Fibroblast of gingiva (primary cell): ENCODE results near the gene GSX2.
"Not testable (repeated sequence)": the region's sequence is repeated elsewhere in the genome, so short reads cannot be mapped to it uniquely, and the experiment has no call there.

Experiments used
- DNase-seq: peaks from one replicate; pipeline ENCODE4 v3.0.0-alpha.2; 2011; ENCODE audit warnings: low read depth

The GSX2 gene

GRCh38 chr4:54103190-54103574 is 3.2 kb downstream of the GSX2 start:
- no peak for DNase-seq

GRCh38 chr4:54104907-54105306 is 4.9 kb downstream of the GSX2 start:
- no peak for DNase-seq

- DNase-seq: no peak
Measured at GRCh38 chr4:54107951-54108748, 8.2 kb downstream of the GSX2 start.

- DNase-seq: no peak
Measured at GRCh38 chr4:54109241-54110018, 9.5 kb downstream of the GSX2 start.

- DNase-seq: no peak
Measured at GRCh38 chr4:54110019-54110416, 10.1 kb downstream of the GSX2 start.

- not testable (repeated sequence) for DNase-seq
Measured at GRCh38 chr4:54113206-54113605, 13.2 kb downstream of the GSX2 start.

GRCh38 chr4:54116246-54116645 is 16.3 kb downstream of the GSX2 start:
- DNase-seq: not testable (repeated sequence)

- no peak for DNase-seq
Measured at GRCh38 chr4:54118850-54119589, 19.1 kb downstream of the GSX2 start.

- DNase-seq: no peak
Measured at GRCh38 chr4:54120518-54120917, 20.6 kb downstream of the GSX2 start.

GRCh38 chr4:54127660-54128059 is 27.7 kb downstream of the GSX2 start:
- DNase-seq: no peak

- not testable (repeated sequence) for DNase-seq
Measured at GRCh38 chr4:54128694-54129093, 28.7 kb downstream of the GSX2 start.

GRCh38 chr4:54139332-54139731 is 39.4 kb downstream of the GSX2 start:
- DNase-seq: no peak

- DNase-seq: no peak
Measured at GRCh38 chr4:54140287-54140686, 40.3 kb downstream of the GSX2 start.

GRCh38 chr4:54144199-54144598 is 44.2 kb downstream of the GSX2 start:
- no peak for DNase-seq

GRCh38 chr4:54144661-54145171 is 44.8 kb downstream of the GSX2 start:
- no peak for DNase-seq

GRCh38 chr4:54146139-54146538 is 46.2 kb downstream of the GSX2 start:
- DNase-seq: no peak

GRCh38 chr4:54149323-54149722 is 49.4 kb downstream of the GSX2 start:
- DNase-seq: no peak
